Measurements from ENCODE around the gene KLF13. TPM values are rescaled to one million over a fixed set of nuclear protein-coding genes. Genes with fewer than 3 reads are reported as not detected.

Gene KLF13
- total and polyA plus RNA-seq, 4 donors: 38.3 to 157 (median 55.2) TPM

- H3K27me3 ChIP-seq (ENCODE audit: control insufficient read depth in 3 of 3, insufficient read depth in 3 of 3, low read length in 2 of 3): no peaks in the 10 kb centered on the region
- no peak overlapping the region for H3K9ac ChIP-seq (ENCODE audit: insufficient read depth in 1 of 2, low read length in 2 of 2)
- H3K9me3 ChIP-seq (ENCODE audit: control insufficient read depth in 4 of 4, insufficient read depth in 3 of 4, low read length in 3 of 4): no peaks in the 10 kb centered on the region
- ATAC-seq (ENCODE audit: insufficient read depth, low FRiP score) (no peak), DNase-seq (no peak)
- H3K4me1 ChIP-seq (ENCODE audit: control insufficient read depth in 5 of 5, insufficient read depth in 5 of 5, low read length in 5 of 5): peaks cover 7 to 84% (median 19%) of the 10 kb centered on the region in 5 donors
- WGBS, 2 donors: 83 to 89% methylated on average over 7 of the region's 7 CpGs
- no peak for TF ChIP-seq CTCF (IDR thresholded peaks at IDR 0.05; ENCODE audit: control extremely low read depth, extremely low read depth)
- no peak overlapping the region for H3K4me3 ChIP-seq
- peaks cover 0 to 4% (median 1%) of the 10 kb centered on the region in 4 donors for H3K36me3 ChIP-seq (ENCODE audit: control insufficient read depth in 4 of 4, insufficient read depth in 4 of 4, low read length in 4 of 4)
- peak overlapping the region in 1 of 2 donors; percentile 89 for H3K27ac ChIP-seq (ENCODE audit: low read depth in 1 of 2, low read length in 1 of 2)
These were observed 14.0 kb downstream of the KLF13 start for GRCh38 chr15:31340592-31340991.

GRCh38 chr15:31341071-31341470, 14.4 kb downstream of the KLF13 start:
- no peak for TF ChIP-seq CTCF (IDR thresholded peaks at IDR 0.05; ENCODE audit: control extremely low read depth, extremely low read depth)
- H3K27ac ChIP-seq (ENCODE audit: low read depth in 1 of 2, low read length in 1 of 2): peak overlapping the region in 1 of 2 donors; percentile 89

GRCh38 chr15:31341496-31342195, 15.0 kb downstream of the KLF13 start:
- Histone ChIP-seq H3K36me3 (ENCODE audit: control insufficient read depth in 4 of 4, insufficient read depth in 4 of 4, low read length in 4 of 4) (peaks cover 0 to 4% (median 1%) of the 10 kb centered on the region in 4 donors), H3K9ac (ENCODE audit: insufficient read depth in 1 of 2, low read length in 2 of 2) (no peak overlapping the region), H3K4me3 (no peak overlapping the region), H3K9me3 (ENCODE audit: control insufficient read depth in 4 of 4, insufficient read depth in 3 of 4, low read length in 3 of 4) (no peaks in the 10 kb centered on the region), H3K27me3 (ENCODE audit: control insufficient read depth in 3 of 3, insufficient read depth in 3 of 3, low read length in 2 of 3) (no peaks in the 10 kb centered on the region), H3K27ac (ENCODE audit: low read depth in 1 of 2, low read length in 1 of 2) (peak overlapping the region; percentile 28 to 59), H3K4me1 (ENCODE audit: control insufficient read depth in 5 of 5, insufficient read depth in 5 of 5, low read length in 5 of 5) (peaks cover 7 to 82% (median 19%) of the 10 kb centered on the region in 5 donors)
- ATAC-seq (ENCODE audit: insufficient read depth, low FRiP score) (no peak), DNase-seq (no peak)
- 89 to 90% methylated on average over 4 of the region's 4 CpGs for WGBS, 2 donors
- TF ChIP-seq CTCF (IDR thresholded peaks at IDR 0.05; ENCODE audit: control extremely low read depth, extremely low read depth): no peak

More at GRCh38 chr15:31341071-31341470, 14.4 kb downstream of the KLF13 start:
- H3K36me3 ChIP-seq (ENCODE audit: control insufficient read depth in 4 of 4, insufficient read depth in 4 of 4, low read length in 4 of 4): peaks cover 0 to 4% (median 1%) of the 10 kb centered on the region in 4 donors
- ATAC-seq (ENCODE audit: insufficient read depth, low FRiP score): no peak
- no peak overlapping the region for H3K4me3 ChIP-seq
- H3K27me3 ChIP-seq (ENCODE audit: control insufficient read depth in 3 of 3, insufficient read depth in 3 of 3, low read length in 2 of 3): no peaks in the 10 kb centered on the region
- WGBS, 2 donors: 68 to 83% methylated on average over 4 of the region's 4 CpGs
- H3K9me3 ChIP-seq (ENCODE audit: control insufficient read depth in 4 of 4, insufficient read depth in 3 of 4, low read length in 3 of 4): no peaks in the 10 kb centered on the region
- peaks cover 7 to 84% (median 19%) of the 10 kb centered on the region in 5 donors for H3K4me1 ChIP-seq (ENCODE audit: control insufficient read depth in 5 of 5, insufficient read depth in 5 of 5, low read length in 5 of 5)
- DNase-seq: no peak
- no peak overlapping the region for H3K9ac ChIP-seq (ENCODE audit: insufficient read depth in 1 of 2, low read length in 2 of 2)
